Measurements from ENCODE around the gene CD37.
"Not testable (repeated sequence)": the region's sequence is repeated elsewhere in the genome, so short reads cannot be mapped to it uniquely, and the experiment has no call there.

The CD37 gene

DNA sequence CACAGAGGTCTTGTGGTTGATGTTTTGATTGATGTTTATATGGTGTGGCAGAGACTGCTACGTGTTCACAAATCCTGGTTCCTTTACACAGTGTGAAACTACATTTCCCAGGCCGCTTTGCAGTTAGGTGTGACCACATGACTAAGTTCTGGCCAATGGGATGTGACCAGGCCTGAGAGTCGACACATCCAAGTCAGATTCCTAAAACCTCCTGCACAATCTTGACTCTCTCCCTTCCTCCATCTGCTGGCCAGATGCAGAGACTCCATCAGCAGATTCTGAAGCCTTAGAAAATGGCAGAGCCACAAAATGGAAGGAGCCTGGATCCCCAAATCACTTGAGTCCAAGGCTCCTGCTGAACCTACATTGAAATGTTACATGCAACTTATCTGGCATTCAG is 12.6 kb downstream of the CD37 start:
- DNase-seq (ENCODE audit: low spot score) = peak; percentile 87

DNA sequence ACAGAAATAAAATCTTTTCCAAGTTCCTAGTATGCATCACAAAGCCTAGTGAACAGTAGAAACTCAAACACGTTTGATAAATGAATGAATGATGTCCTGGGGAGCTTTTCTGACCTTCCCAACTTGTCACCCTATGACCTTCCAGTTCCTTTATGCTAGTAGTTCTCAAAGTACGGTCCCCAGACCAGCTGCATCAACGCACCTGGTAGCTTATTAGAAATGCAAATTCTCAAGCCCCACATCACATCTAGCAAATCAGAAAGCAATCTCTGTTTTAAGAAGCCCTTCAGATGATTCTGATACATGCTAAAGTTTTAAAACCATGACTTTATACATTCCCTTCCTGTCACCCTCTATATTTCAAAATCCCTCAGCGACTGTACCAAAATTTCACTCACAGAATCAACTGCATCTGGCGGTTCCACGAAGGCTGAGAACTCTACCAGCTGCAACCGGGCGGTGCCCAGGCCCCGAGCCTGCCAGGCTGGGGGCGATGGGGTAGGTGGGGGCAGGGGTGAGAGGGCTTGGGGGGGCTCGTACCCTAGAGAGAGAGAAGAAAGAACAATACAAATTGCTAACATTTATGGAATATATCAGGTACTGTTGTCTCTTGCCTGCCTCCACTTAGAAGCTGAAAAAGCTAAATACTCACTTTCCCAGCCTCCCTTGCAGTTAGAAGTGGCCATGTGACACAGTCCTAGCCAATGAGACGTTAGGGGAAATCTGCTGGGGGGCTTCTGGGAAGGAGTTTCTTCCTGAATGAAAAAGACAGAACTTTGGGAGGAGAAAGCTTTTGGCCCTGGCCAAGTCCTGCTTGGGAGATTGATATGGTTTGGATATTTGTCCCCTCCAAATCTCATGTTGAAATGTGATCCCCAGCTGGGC is 13.3 kb downstream of the CD37 start:
- no peak for DNase-seq (ENCODE audit: low spot score)

- DNase-seq (ENCODE audit: low spot score) = no peak
Measured at GRCh38 chr19:49349567-49349966, 14.4 kb downstream of the CD37 start.

GRCh38 chr19:49355909-49356353 is 20.7 kb downstream of the CD37 start:
- DNase-seq (ENCODE audit: low spot score) = no peak

DNA sequence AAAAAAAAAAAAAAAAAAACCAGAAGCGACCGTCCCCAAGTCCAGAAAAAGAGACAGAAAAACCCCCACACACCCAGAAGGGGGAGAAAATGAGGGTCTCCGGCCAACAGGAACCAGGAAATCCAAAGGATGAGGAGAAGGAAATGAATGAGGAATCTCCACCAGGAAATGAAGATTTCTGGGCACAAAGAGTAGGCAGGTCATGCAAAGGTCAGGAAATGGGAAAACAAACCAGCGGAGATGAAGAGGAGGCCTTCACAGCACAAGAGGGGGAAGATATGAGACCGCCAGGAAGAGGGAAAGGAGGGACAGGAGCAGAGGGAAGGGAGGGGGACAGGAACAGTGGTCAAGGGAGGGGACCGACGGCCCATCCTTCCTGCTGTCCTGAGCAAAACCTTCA is 21.2 kb downstream of the CD37 start:
- DNase-seq (ENCODE audit: low spot score) = no peak

DNA sequence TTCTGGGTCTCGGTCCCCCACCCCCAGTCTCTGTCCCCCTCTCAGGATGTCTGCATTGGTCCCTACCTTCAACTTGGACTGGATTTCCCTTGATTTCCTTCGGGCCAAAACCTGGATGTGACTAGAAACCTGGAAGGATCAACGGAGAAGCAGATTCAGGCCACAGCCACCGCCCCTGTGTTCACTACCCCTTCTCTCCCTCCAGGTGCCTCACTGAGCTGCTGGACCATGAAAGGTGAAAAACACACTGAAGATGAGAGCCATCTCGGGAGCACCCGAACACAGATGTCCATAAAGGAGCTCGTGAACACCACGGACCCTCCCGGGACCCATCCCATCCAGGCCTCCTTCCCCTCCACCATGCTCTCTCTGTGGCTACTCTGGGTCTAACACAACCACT is 22.0 kb downstream of the CD37 start:
- no peak for DNase-seq (ENCODE audit: low spot score)

DNA sequence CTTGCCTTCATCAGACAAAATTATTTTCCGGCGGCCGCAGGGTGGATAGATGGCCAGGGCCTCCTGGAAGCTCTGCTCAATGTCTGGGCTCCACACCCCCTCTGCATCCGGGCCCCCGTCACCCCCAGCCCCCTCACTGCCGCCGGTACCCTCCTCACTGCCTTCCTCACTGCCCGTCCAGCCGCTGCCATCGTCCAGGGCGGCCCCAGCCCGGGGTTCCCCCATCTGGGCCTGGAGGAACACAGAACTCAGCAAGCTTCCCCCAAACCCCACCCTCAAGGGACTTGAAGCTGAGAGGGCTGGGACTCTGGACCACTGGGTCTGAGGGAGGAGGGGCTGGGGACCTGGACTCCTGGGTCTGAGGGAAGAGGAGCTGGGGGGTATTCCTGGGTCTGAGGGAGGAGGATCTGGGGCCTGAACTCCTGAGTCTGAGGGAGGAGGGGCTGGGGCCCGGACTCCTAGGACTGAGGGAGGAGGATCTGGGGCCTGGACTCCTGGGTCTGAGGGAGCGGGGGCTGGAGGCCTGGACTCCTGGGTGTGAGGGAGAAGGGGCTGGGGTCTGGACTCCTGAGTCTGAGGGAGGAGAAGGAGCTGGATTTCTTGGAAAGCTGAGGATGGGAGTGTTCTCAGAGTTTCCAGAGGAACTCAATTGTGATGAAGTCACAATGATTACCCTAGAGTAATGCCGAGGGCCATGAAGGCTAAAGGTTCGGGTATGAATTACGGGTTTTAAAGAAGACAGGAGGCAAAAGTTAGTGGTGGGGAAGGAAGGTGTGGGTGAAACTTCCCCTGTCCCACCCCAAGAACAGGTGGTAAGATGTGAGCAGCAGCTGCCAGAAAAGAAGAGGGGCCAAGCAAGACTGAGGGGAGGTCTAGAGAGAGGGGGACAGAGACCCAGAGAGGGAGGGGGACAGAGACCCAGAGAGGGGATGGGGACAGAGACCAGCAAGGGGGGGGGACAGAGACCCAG is 24.9 kb downstream of the CD37 start:
- DNase-seq (ENCODE audit: low spot score) = no peak

DNA sequence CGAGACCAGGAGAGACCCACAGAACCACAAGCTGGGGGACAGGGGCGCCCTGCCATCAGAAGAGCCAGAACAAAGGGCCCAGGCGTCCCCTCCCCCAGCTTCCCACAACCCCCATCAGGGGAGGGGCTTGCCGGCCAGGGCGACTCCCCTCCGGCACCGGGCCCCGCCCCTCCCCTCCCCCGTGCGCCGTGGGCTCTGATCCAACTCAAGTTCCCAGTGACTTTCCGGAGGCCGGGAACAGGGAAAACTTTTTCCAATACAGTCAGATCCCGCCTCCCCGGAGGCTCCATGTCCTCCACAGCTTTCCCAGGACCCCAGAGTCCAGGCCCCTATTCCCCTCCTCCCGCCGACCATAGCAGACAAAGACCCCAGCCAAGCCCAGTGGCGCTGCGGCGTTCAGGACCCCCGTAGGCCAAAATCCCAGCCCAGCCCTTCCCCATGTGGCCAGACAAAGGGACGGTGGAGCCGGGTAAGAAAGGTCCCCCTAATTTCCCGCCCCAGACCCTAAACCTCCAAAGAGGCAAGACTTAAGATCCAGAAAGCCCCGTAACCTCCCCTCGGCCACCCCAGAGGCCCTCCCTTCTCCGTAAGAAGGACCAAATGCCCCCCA is 26.3 kb downstream of the CD37 start:
- DNase-seq (ENCODE audit: low spot score) = peak; percentile 88

DNA sequence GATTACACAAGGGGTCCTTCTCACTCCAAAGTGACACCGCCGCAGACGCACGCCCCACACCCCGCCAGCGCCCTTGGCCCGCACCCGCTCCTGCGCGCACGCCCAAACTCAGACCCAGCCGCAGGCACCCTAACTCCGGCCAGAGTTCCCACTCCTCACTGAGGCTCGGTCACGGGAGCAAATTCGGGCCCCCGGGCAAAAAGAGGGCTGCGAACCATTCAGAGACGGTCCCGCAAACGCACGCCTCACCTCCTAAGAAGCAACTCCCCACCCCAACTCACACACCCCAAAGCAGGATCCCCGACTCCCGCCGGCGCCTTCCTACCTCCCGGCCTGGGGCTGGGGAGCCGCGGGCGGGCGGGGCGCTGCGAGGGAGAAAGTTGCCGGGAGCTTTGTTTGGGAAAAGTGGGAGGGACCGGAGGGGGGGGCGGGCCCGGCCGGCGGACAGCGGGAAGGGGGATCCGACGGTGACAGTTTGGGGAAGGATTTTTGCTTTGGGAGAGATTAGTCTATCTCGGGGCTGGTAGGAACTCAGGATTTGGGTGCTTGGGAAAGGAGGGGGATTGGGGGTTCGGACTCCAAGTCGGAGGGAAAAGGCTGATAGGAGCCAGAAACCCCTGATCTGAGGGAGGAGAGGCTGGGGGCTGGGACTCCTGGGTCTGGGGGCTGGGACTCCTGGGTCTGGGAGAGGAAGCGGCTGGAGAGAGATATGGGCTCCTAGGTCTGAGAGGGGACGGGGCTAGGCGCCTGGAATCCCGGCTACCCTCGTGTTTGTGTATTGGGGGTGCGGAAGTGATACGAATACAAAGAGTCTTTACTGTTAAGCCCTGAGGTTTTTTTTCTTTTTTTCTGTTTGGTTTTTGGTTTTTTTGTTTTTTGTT is 27.1 kb downstream of the CD37 start, which contains the start of gene TEAD2:
Gene TEAD2, minus strand, starts transcription at position 369 of the 881 bp plus-strand sequence. CDS start 2,341 bp downstream, outside the sequence.
- peak; percentile 74 for DNase-seq (ENCODE audit: low spot score)

GRCh38 chr19:49362929-49363267 is 27.7 kb downstream of the CD37 start:
- peak; percentile 38 for DNase-seq (ENCODE audit: low spot score)

DNA sequence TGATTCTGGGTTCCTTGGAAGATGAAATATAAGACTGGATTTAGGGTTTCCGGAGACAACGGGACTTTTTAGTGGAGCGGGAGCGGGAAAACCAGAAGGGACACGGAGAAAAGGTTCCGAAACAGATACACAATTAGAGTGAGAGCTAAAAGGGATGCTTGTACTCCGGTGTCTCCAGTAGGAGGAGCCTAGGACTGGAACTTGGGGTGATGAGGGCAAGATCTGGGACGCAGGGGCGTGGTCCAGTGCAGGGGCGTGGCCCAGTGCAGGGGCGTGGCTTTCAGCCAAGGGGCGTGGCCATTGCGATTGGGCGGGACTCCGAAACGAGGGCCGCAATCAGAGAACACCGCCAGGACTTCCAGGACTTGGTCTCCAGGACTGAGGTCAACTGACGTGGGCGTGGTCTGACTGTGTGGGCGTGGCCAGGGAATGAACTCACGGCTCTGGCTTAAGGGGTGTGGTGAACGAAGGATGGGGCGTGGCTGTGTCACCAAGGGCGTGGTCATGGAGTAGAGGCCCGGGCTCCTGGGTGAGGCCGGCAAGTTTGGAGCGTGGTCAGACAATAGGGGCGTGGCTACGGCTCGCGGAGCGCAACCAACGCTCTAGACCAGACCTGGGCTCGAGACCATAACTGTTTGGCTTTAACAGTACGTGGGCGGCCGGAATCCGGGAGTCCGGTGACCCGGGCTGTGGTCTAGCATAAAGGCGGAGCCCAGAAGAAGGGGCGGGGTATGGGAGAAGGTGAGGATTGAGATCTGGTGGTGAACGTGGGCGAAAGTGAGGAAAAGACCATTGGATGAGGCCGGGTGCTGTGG is 28.3 kb downstream of the CD37 start, which contains the start of gene DKKL1:
Gene DKKL1, plus strand, starts transcription at position 610 of the 815 bp plus-strand sequence. Its CDS starts 122 bp downstream, at position 732.
- peak; percentile 99 for DNase-seq (ENCODE audit: low spot score)

DNA sequence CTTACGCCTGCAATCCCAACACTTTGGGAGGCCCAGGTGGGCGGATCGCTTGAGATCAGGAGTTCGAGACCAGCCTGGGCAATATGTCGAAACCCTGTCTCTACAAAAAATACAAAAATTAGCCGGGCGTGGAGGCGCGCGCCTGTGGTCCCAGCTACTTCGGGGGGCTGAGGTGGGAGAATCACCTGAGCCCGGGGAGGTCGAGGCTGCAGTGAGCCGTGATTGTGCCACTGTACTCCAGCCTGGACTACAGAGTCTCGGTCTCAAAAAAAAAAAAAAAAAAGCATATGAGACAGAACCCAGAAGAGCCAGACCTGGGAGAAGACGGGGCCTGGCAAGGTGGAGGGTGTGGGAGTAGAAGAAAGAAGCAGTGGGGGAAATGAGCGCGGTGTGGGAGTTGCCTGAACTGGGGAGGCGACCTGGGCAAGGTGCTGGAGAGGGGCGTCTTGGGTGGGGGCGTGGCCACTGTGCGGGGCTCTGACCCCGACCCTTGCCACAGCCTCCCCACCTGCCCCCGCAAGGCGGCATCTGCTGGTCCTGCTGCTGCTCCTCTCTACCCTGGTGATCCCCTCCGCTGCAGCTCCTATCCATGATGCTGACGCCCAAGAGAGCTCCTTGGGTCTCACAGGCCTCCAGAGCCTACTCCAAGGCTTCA is 29.0 kb downstream of the CD37 start:
- no peak for DNase-seq (ENCODE audit: low spot score)

DNA sequence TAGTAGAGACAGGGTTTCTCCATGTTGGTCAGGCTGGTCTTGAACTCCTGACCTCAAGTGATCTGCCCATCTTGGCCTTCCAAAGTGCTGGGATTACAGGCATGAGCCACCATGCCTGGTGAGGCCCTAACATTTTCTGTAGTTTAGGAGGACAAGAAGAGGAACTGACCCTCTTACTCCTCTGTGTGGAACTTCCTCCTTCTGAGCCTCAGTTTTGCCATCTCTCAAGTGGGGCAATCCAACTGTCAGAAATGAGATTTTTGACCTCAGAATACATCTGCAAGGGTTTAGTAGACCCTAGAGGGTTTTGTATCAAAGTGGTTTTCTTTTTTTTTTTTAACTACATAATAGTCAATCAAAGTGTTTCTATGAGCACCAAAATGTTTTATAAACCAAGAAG is 30.9 kb downstream of the CD37 start:
- DNase-seq (ENCODE audit: low spot score) = no peak

GRCh38 chr19:49368711-49369358 is 33.6 kb downstream of the CD37 start:
- DNase-seq (ENCODE audit: low spot score) = no peak

DNA sequence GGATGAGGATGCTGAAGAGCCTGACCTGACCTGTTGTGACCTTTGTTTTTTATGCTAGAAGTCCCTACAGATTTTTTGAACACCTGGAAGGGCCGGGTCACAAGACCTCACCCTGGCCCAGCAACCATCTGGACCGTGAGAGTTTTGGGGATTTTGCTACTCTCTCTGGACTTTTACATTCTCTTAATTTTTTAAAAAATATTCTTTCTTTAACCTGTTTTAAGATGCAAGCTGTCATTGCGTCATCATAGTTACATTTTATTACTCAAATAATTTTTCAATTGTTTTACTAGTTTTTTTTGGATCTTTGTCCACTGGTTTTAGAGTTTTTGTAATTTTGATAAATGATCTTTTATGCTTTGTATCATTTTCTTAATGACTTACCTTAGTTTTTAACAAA is 36.0 kb downstream of the CD37 start:
- DNase-seq (ENCODE audit: low spot score) = no peak

DNA sequence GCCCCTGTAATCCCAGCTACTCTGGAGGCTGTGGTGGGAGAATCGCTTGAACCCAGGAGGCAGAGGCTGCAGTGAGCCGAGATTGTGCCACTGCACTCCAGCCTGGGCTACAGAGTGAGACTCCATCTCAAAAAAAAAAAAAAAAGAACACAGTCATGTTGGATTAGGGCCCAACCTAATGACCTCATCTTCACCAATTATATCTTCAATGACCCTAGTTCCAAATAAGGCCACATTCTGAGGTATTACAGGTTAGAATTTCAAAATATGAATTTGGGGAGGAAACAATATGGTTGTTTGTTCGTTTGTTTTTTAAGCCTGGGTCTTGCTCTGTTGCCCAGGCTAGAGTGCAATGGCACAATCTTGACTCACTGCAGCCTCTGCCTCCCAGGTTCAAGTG is 38.0 kb downstream of the CD37 start:
- not testable (repeated sequence) for DNase-seq (ENCODE audit: low spot score)

DNA sequence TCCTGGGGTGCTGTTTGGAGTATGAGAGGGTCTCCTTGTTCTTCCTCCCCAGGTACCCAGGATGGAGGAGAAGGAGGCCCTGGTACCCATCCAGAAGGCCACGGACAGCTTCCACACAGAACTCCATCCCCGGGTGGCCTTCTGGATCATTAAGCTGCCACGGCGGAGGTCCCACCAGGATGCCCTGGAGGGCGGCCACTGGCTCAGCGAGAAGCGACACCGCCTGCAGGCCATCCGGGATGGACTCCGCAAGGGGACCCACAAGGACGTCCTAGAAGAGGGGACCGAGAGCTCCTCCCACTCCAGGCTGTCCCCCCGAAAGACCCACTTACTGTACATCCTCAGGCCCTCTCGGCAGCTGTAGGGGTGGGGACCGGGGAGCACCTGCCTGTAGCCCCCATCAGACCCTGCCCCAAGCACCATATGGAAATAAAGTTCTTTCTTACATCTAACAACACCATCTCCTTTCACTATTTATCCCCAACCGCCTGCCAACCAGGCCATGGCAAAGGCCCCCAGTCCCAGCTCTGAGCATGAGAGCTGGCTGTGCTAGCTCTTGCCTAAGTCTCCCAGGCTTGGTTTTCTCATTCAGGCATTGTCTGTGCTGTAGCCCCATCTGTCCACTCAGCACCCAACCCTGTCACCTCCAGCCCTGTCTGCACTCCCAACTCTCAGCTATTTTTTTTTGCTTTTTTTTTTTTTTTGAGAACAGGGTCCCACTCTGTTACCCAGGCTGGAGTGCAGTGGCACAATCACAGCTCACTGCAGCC is 39.6 kb downstream of the CD37 start:
- no peak for DNase-seq (ENCODE audit: low spot score)

GRCh38 chr19:49378512-49378911 is 43.3 kb downstream of the CD37 start:
- no peak for DNase-seq (ENCODE audit: low spot score)
